T-cell (primary cell): ENCODE results near the gene CFAP43. TPM values are rescaled to one million over a fixed set of nuclear protein-coding genes. Genes with fewer than 3 reads are reported as not detected.

Experiments
- ATAC-seq, 4 experiments: fragments of 200-7000 bp in 3 of 4; fragments of 150-1000 bp in 1 of 4; cut with Tn5 transposase; replicated peaks in 1 of 4; 1 replicate in 3 of 4; 2 replicates in 1 of 4; pipeline ENCODE4 v1.10.0; 2021; ENCODE audit warnings: moderate library complexity in 3 of 4, mild to moderate bottlenecking in 2 of 4, moderate number of reproducible peaks in 1 of 4
- CTCF ChIA-PET, 2 donors: fragments of 300-600 bp; sonication (Branson Sonifier 250); formaldehyde crosslinking; loops; one replicate each; lab custom pipeline; 2022; ENCODE audit warnings: antibody characterized with exemption in 2 of 2; lab: Charles Lee
- POLR2A ChIA-PET, 2 donors: fragments of 300-600 bp; sonication (Branson Sonifier 250); formaldehyde crosslinking; loops; one replicate each; lab custom pipeline; 2022; ENCODE audit warnings: antibody characterized with exemption in 2 of 2; lab: Charles Lee
- DNase-seq, 35 experiments: peaks; one replicate each; pipeline versions ENCODE4 v3.0.0 to v3.0.0-alpha.2; 2013 to 2023
- H3K27ac ChIP-seq: one replicate; pipeline ENCODE4 v1.5.1; 2013; ENCODE audit warnings: low read length
- H3K27me3 ChIP-seq, 2 experiments: replicated peaks in 1 of 2; 1 replicate in 1 of 2; 2 replicates in 1 of 2; pipeline versions ENCODE4 v1.6.1 to v1.7.0; 2013; ENCODE audit warnings: low read length in 1 of 2, mixed read lengths in 1 of 2; ENCODE audit not compliant: control insufficient read depth in 2 of 2, insufficient read depth in 2 of 2; ENCODE audit errors: extremely low read depth in 1 of 2
- H3K36me3 ChIP-seq, 2 donors: 1 replicate in 1 of 2; 2 replicates in 1 of 2; pipeline versions ENCODE4 v1.6.1 to v1.7.0; 2013; ENCODE audit warnings: low read length in 1 of 2; ENCODE audit not compliant: control insufficient read depth in 2 of 2, insufficient read depth in 1 of 2; ENCODE audit errors: extremely low read depth in 1 of 2
- H3K4me1 ChIP-seq, 2 experiments: 1 replicate in 1 of 2; 2 replicates in 1 of 2; pipeline versions ENCODE4 v1.6.1 to v1.7.0; 2013; ENCODE audit warnings: low read length in 2 of 2, mixed read lengths in 1 of 2; ENCODE audit not compliant: insufficient read depth in 2 of 2, control insufficient read depth in 1 of 2; ENCODE audit errors: extremely low read depth in 1 of 2
- H3K4me3 ChIP-seq, 2 donors: 1 replicate in 1 of 2; 2 replicates in 1 of 2; pipeline versions ENCODE4 v1.5.1 to v1.7.0; 2013; ENCODE audit warnings: mild to moderate bottlenecking in 2 of 2, low read length in 1 of 2, moderate library complexity in 1 of 2; ENCODE audit not compliant: control insufficient read depth in 1 of 2; ENCODE audit errors: extremely low read depth in 1 of 2
- H3K9me3 ChIP-seq: 2 replicates; pipeline ENCODE4 v1.7.0; 2013
- H3K27ac Mint-ChIP-seq, 2 donors: one replicate each; pipeline ENCODE4 v1.8.0; 2020 to 2021; ENCODE audit warnings: mild to moderate bottlenecking in 2 of 2, mixed read lengths in 2 of 2
- H3K27me3 Mint-ChIP-seq, 2 donors: one replicate each; pipeline ENCODE4 v1.8.0; 2021 to 2022; ENCODE audit warnings: mixed read lengths in 2 of 2
- H3K36me3 Mint-ChIP-seq: one replicate; pipeline ENCODE4 v1.8.0; 2021; ENCODE audit warnings: mixed read lengths
- H3K4me1 Mint-ChIP-seq, 3 donors: one replicate each; pipeline ENCODE4 v1.8.0; 2020 to 2022; ENCODE audit warnings: mixed read lengths in 3 of 3, mild to moderate bottlenecking in 1 of 3
- H3K4me3 Mint-ChIP-seq, 3 donors: one replicate each; pipeline ENCODE4 v1.8.0; 2020 to 2022; ENCODE audit warnings: mild to moderate bottlenecking in 3 of 3, mixed read lengths in 3 of 3, moderate library complexity in 3 of 3
- H3K9me3 Mint-ChIP-seq, 3 donors: one replicate each; pipeline ENCODE4 v1.8.0; 2020 to 2022; ENCODE audit warnings: mixed read lengths in 3 of 3
- WGBS: methylation state at CpG from one replicate; pipeline ENCODE4 v1.1.5; 2013; ENCODE audit warnings: missing lambda C conversion rate; ENCODE audit not compliant: insufficient coverage; 5-methylcytosine and 5-hydroxymethylcytosine counted together
- total RNA-seq, 35 experiments: library from RNA in 6 of 35; stranded (reverse) in 6 of 35; fragments of 120-200 nt in 1 of 35; gene quantifications; one replicate each; pipeline versions ENCODE4 v1.2.1 to v1.2.4 and lab custom pipeline; 2013 to 2026

Gene CFAP43
- total RNA-seq, 5 donors from 2014 or later (not counting 1 experiment from before 2014, with no cell fraction given), result 0.58 TPM; not detected in 4

GRCh38 chr10:104121485-104122224 is 110.5 kb downstream of the CFAP43 start, which contains the start of gene SFR1:
TSS of gene SFR1 (plus strand) at chr10:104122171. CDS start at chr10:104122184, 13 bp downstream.
- ChIA-PET POLR2A (interaction anchor here (0.6 to 1.3 kb wide), 12 partner anchors 9 to 754 kb away, joined by 3 to 9 read pairs (median 4); partner anchors contain the start of gene CFAP43 (in 1 of the 2)), CTCF (interaction anchor here (0.6 to 2.0 kb wide), 15 partner anchors 12 to 234 kb away, joined by 3 to 11 read pairs (median 3); partner anchors contain the start of genes CFAP58 (in 1 of the 2) and ITPRIP (in 1 of the 2))
- H3K36me3 ChIP-seq, result no peaks in the 10 kb centered on the region
- WGBS, result under 1% methylated on average over 63 of the region's 67 CpGs
- Mint-ChIP-seq H3K4me3 (peak within 1 kb of the TSS; percentile 90 to 93 (median 92)), H3K36me3 (peaks cover 14% of the 10 kb centered on the region), H3K4me1 (peaks cover 24 to 32% (median 26%) of the 10 kb centered on the region in 3 donors), H3K27ac (peak within 1 kb of the TSS; percentile 98 to 99), H3K9me3 (no peaks in the 10 kb centered on the region), H3K27me3 (no peaks in the 10 kb centered on the region)
- no peaks in the 10 kb centered on the region for H3K27me3 ChIP-seq
- DNase-seq (peak; percentile 97 to 100 (median 99)), ATAC-seq (peak; percentile 88 to 97 (median 94))
- peak within 1 kb of the TSS; percentile 91 to 97 for H3K4me3 ChIP-seq
- H3K4me1 ChIP-seq, result peaks cover 10 to 14% of the 10 kb centered on the region in 2 experiments
- no peaks in the 10 kb centered on the region for H3K9me3 ChIP-seq
- peak within 1 kb of the TSS; percentile 100 for H3K27ac ChIP-seq

- ATAC-seq (peak; percentile 1 to 54 (median 17)), DNase-seq (peak; percentile 32 to 96 (median 85))
- H3K36me3 Mint-ChIP-seq, result peaks cover 8% of the 10 kb centered on the region
- WGBS, result under 1% methylated on average over 23 of the region's 28 CpGs
- H3K27ac ChIP-seq, result peak overlapping the region; percentile 100
- H3K4me3 ChIP-seq, result peak overlapping the region; percentile 91 to 97
- peak overlapping the region; percentile 90 to 93 (median 92) for H3K4me3 Mint-ChIP-seq
- ChIA-PET CTCF (interaction anchor here (0.6 to 2.0 kb wide), 15 partner anchors 12 to 234 kb away, joined by 3 to 11 read pairs (median 3); partner anchors contain the start of genes CFAP58 (in 1 of the 2) and ITPRIP (in 1 of the 2)), POLR2A (interaction anchor here (0.6 to 1.3 kb wide), 14 partner anchors 10 to 754 kb away, joined by 3 to 10 read pairs (median 5); partner anchors contain the start of gene GSTO1 (in 2 of the 2))
- H3K27ac Mint-ChIP-seq, result peak overlapping the region; percentile 98 to 99
- peaks cover 10 to 14% of the 10 kb centered on the region in 2 experiments for H3K4me1 ChIP-seq
- peaks cover 24 to 32% (median 26%) of the 10 kb centered on the region in 3 donors for H3K4me1 Mint-ChIP-seq
- no peaks in the 10 kb centered on the region for H3K9me3 ChIP-seq
- no peaks in the 10 kb centered on the region for H3K9me3 Mint-ChIP-seq
- H3K27me3 Mint-ChIP-seq, result no peaks in the 10 kb centered on the region
- H3K36me3 ChIP-seq, result no peaks in the 10 kb centered on the region
- H3K27me3 ChIP-seq, result no peaks in the 10 kb centered on the region
These were observed 111.2 kb downstream of the CFAP43 start for GRCh38 chr10:104120903-104121484.

- peaks cover 24 to 32% (median 26%) of the 10 kb centered on the region in 3 donors for H3K4me1 Mint-ChIP-seq
These were observed 111.7 kb downstream of the CFAP43 start for GRCh38 chr10:104120512-104120902.

GRCh38 chr10:104119996-104120395 is 112.2 kb downstream of the CFAP43 start:
- ATAC-seq (no peak), DNase-seq (peak in 1 of 35 experiments; percentile 15)
- peak overlapping the region; percentile 100 for H3K27ac ChIP-seq
- peaks cover 24 to 28% (median 26%) of the 10 kb centered on the region in 3 donors for H3K4me1 Mint-ChIP-seq
- 100% methylated on average over 3 of the region's 3 CpGs for WGBS
- H3K36me3 Mint-ChIP-seq, result no peaks in the 10 kb centered on the region
- no peaks in the 10 kb centered on the region for H3K27me3 ChIP-seq
- H3K4me3 ChIP-seq, result no peak overlapping the region
- POLR2A ChIA-PET, result no interaction called here
- no peaks in the 10 kb centered on the region for H3K9me3 Mint-ChIP-seq
- no peaks in the 10 kb centered on the region for H3K9me3 ChIP-seq
- no peaks in the 10 kb centered on the region for H3K36me3 ChIP-seq
- H3K27ac Mint-ChIP-seq, result peak overlapping the region; percentile 72 to 99
- peaks cover 10 to 14% of the 10 kb centered on the region in 2 experiments for H3K4me1 ChIP-seq
- CTCF ChIA-PET, result no interaction called here
- no peaks in the 10 kb centered on the region for H3K27me3 Mint-ChIP-seq
- H3K4me3 Mint-ChIP-seq, result peak overlapping the region in 1 of 3 donors; percentile 17

More at GRCh38 chr10:104120512-104120902, 111.7 kb downstream of the CFAP43 start:
- no peaks in the 10 kb centered on the region for H3K27me3 Mint-ChIP-seq
- no peaks in the 10 kb centered on the region for H3K36me3 ChIP-seq
- ATAC-seq (no peak), DNase-seq (no peak)
- H3K27ac Mint-ChIP-seq, result peak overlapping the region; percentile 98 to 99
- ChIA-PET CTCF (interaction anchor here in 1 of 2 donors (0.6 to 1.7 kb wide), 6 partner anchors 11 to 232 kb away, joined by 3 to 5 read pairs (median 4); partner anchors contain the start of gene ITPRIP), POLR2A (interaction anchor here (0.6 to 1.0 kb wide), 10 partner anchors 10 to 753 kb away, joined by 3 to 10 read pairs (median 6); partner anchors contain the start of gene GSTO1 (in 2 of the 2))
- H3K27me3 ChIP-seq, result no peaks in the 10 kb centered on the region
- peaks cover 5% of the 10 kb centered on the region for H3K36me3 Mint-ChIP-seq
- H3K4me3 ChIP-seq, result peak overlapping the region in 1 of 2 donors; percentile 91
- no peaks in the 10 kb centered on the region for H3K9me3 Mint-ChIP-seq
- no CpG with 5 or more reads among the region's 2 CpGs for WGBS
- H3K9me3 ChIP-seq, result no peaks in the 10 kb centered on the region
- peak overlapping the region; percentile 90 to 93 (median 92) for H3K4me3 Mint-ChIP-seq
- peaks cover 10 to 14% of the 10 kb centered on the region in 2 experiments for H3K4me1 ChIP-seq
- H3K27ac ChIP-seq, result peak overlapping the region; percentile 100

- Mint-ChIP-seq H3K27ac (no peak overlapping the region), H3K9me3 (no peaks in the 10 kb centered on the region), H3K4me3 (no peak overlapping the region), H3K27me3 (no peaks in the 10 kb centered on the region), H3K36me3 (no peaks in the 10 kb centered on the region), H3K4me1 (peaks cover 15 to 20% (median 18%) of the 10 kb centered on the region in 3 donors)
- Histone ChIP-seq H3K4me3 (no peak overlapping the region), H3K36me3 (no peaks in the 10 kb centered on the region), H3K9me3 (no peaks in the 10 kb centered on the region), H3K27me3 (no peaks in the 10 kb centered on the region), H3K4me1 (peaks cover 7 to 14% of the 10 kb centered on the region in 2 experiments), H3K27ac (no peak overlapping the region)
- DNase-seq (no peak), ATAC-seq (no peak)
- WGBS, result no CpG with 5 or more reads among the region's 4 CpGs
- CTCF ChIA-PET, result no interaction called here
- POLR2A ChIA-PET, result no interaction called here
These were observed 114.3 kb downstream of the CFAP43 start for GRCh38 chr10:104117839-104118323.
